SJSA1 (cell line): ENCODE data around the gene WNT3A. TPM values are rescaled to one million over a fixed set of nuclear protein-coding genes. Genes with fewer than 3 reads are reported as not detected.
"Not testable (repeated sequence)": the region's sequence is repeated elsewhere in the genome, so short reads cannot be mapped to it uniquely, and the experiment has no call there.

Experiments
- DNase-seq, 2 experiments: peaks; one replicate each; pipeline ENCODE4 v3.0.0-alpha.2; 2015 to 2020; ENCODE audit warnings: low spot score in 2 of 2, low read depth in 1 of 2
- H3K27ac ChIP-seq: fragments of 250-450 bp; sonication (Bioruptor Pico); 2 replicates; pipeline ENCODE4 v1.5.1; 2020; ENCODE audit warnings: mild to moderate bottlenecking, moderate library complexity
- H3K27me3 ChIP-seq: fragments of 250-450 bp; sonication (Bioruptor Pico); replicated peaks from 2 replicates; pipeline ENCODE4 v1.5.1; 2020; ENCODE audit warnings: mild to moderate bottlenecking, moderate library complexity
- H3K36me3 ChIP-seq: fragments of 250-450 bp; sonication (Bioruptor Pico); 2 replicates; pipeline ENCODE4 v1.5.1; 2020; ENCODE audit warnings: mild to moderate bottlenecking
- H3K4me1 ChIP-seq: fragments of 250-450 bp; sonication (Bioruptor Pico); replicated peaks from 2 replicates; pipeline ENCODE4 v1.6.1; 2021; ENCODE audit warnings: mild to moderate bottlenecking
- H3K4me3 ChIP-seq: fragments of 250-450 bp; sonication (Bioruptor Pico); 2 replicates; pipeline ENCODE4 v1.5.1; 2020; ENCODE audit warnings: mild to moderate bottlenecking
- H3K9me3 ChIP-seq: fragments of 250-450 bp; sonication (Bioruptor Pico); replicated peaks from 2 replicates; pipeline ENCODE4 v1.5.1; 2020; ENCODE audit warnings: mild to moderate bottlenecking
- total RNA-seq: library from RNA; depleted of rRNA; stranded (reverse); fragments of >200 nt; shearing (Covaris generic); gene quantifications from 2 replicates; pipeline ENCODE4 v1.2.3, GENCODE V29; 2014

Gene WNT3A
- total RNA-seq, 1 experiment from 2014 or later, result not detected

GRCh38 chr1:227975583-227976283 lies 31.1 kb upstream of the WNT3A start:
- DNase-seq, result not testable (repeated sequence)

GRCh38 chr1:227987181-227987580 lies 19.6 kb upstream of the WNT3A start:
- DNase-seq, result no peak
- Histone ChIP-seq H3K27me3 (0 out of 2 replicates have a peak, but pooled peaks cover 5% of the 10 kb centered on the region), H3K27ac (no peak overlapping the region), H3K4me1 (no peaks in the 10 kb centered on the region), H3K4me3 (no peak overlapping the region), H3K9me3 (no peaks in the 10 kb centered on the region; the same call in 1 of the 2 replicates), H3K36me3 (no peaks in the 10 kb centered on the region)

More at GRCh38 chr1:227975583-227976283, 31.1 kb upstream of the WNT3A start:
- not testable (repeated sequence) for H3K27me3 ChIP-seq, H3K9me3 ChIP-seq, H3K36me3 ChIP-seq, H3K4me1 ChIP-seq, H3K4me3 ChIP-seq, H3K27ac ChIP-seq

- no peak overlapping the region for H3K27ac ChIP-seq
- no peaks in the 10 kb centered on the region for H3K27me3 ChIP-seq
- DNase-seq, result peak in 1 of 2 experiments; percentile 13
- H3K4me3 ChIP-seq, result no peak overlapping the region
- H3K36me3 ChIP-seq, result no peaks in the 10 kb centered on the region
- peaks cover 7% of the 10 kb centered on the region for H3K9me3 ChIP-seq
- H3K4me1 ChIP-seq, result no peaks in the 10 kb centered on the region
Observed at GRCh38 chr1:227994632-227995300, 12.0 kb upstream of the WNT3A start.

- H3K4me1 ChIP-seq, result no peaks in the 10 kb centered on the region
- DNase-seq, result peak in 1 of 2 experiments; percentile 14
- H3K27ac ChIP-seq, result no peak overlapping the region
- H3K36me3 ChIP-seq, result no peaks in the 10 kb centered on the region
- H3K4me3 ChIP-seq, result no peak overlapping the region
- peaks cover 7% of the 10 kb centered on the region for H3K9me3 ChIP-seq
- H3K27me3 ChIP-seq, result no peaks in the 10 kb centered on the region; the same call in 1 of the 2 replicates
Observed at GRCh38 chr1:227996187-227996950, 10.4 kb upstream of the WNT3A start.

GRCh38 chr1:227998374-227999055 lies 8.3 kb upstream of the WNT3A start:
- H3K36me3 ChIP-seq, result no peaks in the 10 kb centered on the region
- peaks cover 2% of the 10 kb centered on the region; the same call in 1 of the 2 replicates for H3K27me3 ChIP-seq
- peaks cover 7% of the 10 kb centered on the region for H3K9me3 ChIP-seq
- H3K4me1 ChIP-seq, result no peaks in the 10 kb centered on the region
- no peak overlapping the region for H3K4me3 ChIP-seq
- H3K27ac ChIP-seq, result no peak overlapping the region
- no peak for DNase-seq

GRCh38 chr1:227999056-227999930 lies 7.5 kb upstream of the WNT3A start:
- no peaks in the 10 kb centered on the region for H3K4me1 ChIP-seq
- no peaks in the 10 kb centered on the region for H3K36me3 ChIP-seq
- DNase-seq, result peak; percentile 48 to 70
- H3K27me3 ChIP-seq, result peaks cover 3% of the 10 kb centered on the region; the same call in 1 of the 2 replicates
- no peak overlapping the region for H3K27ac ChIP-seq
- no peak overlapping the region for H3K4me3 ChIP-seq
- H3K9me3 ChIP-seq, result peaks cover 7% of the 10 kb centered on the region

- peaks cover 14% of the 10 kb centered on the region for H3K27me3 ChIP-seq
- H3K36me3 ChIP-seq, result no peaks in the 10 kb centered on the region
- H3K4me1 ChIP-seq, result no peaks in the 10 kb centered on the region
- DNase-seq, result no peak
- H3K9me3 ChIP-seq, result peaks cover 7% of the 10 kb centered on the region
- H3K4me3 ChIP-seq, result no peak overlapping the region
- no peak overlapping the region for H3K27ac ChIP-seq
Observed at GRCh38 chr1:228000416-228000815, 6.4 kb upstream of the WNT3A start.

- no peak for DNase-seq
- Histone ChIP-seq H3K36me3 (no peaks in the 10 kb centered on the region), H3K4me3 (no peak overlapping the region), H3K27ac (no peak overlapping the region), H3K27me3 (peaks cover 20% of the 10 kb centered on the region), H3K9me3 (peaks cover 7% of the 10 kb centered on the region), H3K4me1 (no peaks in the 10 kb centered on the region)
Observed at GRCh38 chr1:228000836-228001563, 5.8 kb upstream of the WNT3A start.

- peaks cover 26% of the 10 kb centered on the region for H3K27me3 ChIP-seq
- no peak for DNase-seq
- no peak overlapping the region for H3K4me3 ChIP-seq
- peaks cover 7% of the 10 kb centered on the region for H3K9me3 ChIP-seq
- no peaks in the 10 kb centered on the region for H3K36me3 ChIP-seq
- H3K4me1 ChIP-seq, result no peaks in the 10 kb centered on the region
- H3K27ac ChIP-seq, result no peak overlapping the region
Observed at GRCh38 chr1:228001738-228002535, 4.9 kb upstream of the WNT3A start.

- H3K4me1 ChIP-seq, result no peaks in the 10 kb centered on the region
- no peak for DNase-seq
- H3K36me3 ChIP-seq, result no peaks in the 10 kb centered on the region
- peaks cover 35% of the 10 kb centered on the region for H3K27me3 ChIP-seq
- no peak overlapping the region for H3K27ac ChIP-seq
- H3K9me3 ChIP-seq, result peaks cover 4% of the 10 kb centered on the region
- H3K4me3 ChIP-seq, result no peak overlapping the region
Observed at GRCh38 chr1:228002792-228003191, 4.0 kb upstream of the WNT3A start.

- H3K4me3 ChIP-seq, result no peak overlapping the region
- H3K36me3 ChIP-seq, result no peaks in the 10 kb centered on the region
Observed at GRCh38 chr1:228003461-228004330, 3.1 kb upstream of the WNT3A start.

More at GRCh38 chr1:228003461-228004330, 3.1 kb upstream of the WNT3A start:
- Histone ChIP-seq H3K4me1 (no peaks in the 10 kb centered on the region), H3K27me3 (peaks cover 44% of the 10 kb centered on the region), H3K9me3 (no peaks in the 10 kb centered on the region; the same call in 1 of the 2 replicates), H3K27ac (no peak overlapping the region)
- DNase-seq, result no peak
